HT1080 (cell line): ENCODE data around the gene DCTN3. TPM values are rescaled to one million over a fixed set of nuclear protein-coding genes. Genes with fewer than 3 reads are reported as not detected.

Experiments used
- DNase-seq: peaks from one replicate; pipeline ENCODE4 v3.0.0-alpha.2; 2015; ENCODE audit warnings: low read depth
- small RNA-seq: library from RNA; depleted of rRNA; stranded (forward); fragments of <200 nt; gene quantifications from one replicate; pipeline ENCODE3, GENCODE V24; 2014
- total RNA-seq: library from RNA; depleted of rRNA; stranded (reverse); fragments of >200 nt; shearing (Covaris generic); gene quantifications from 2 replicates; pipeline ENCODE4 v1.2.3, GENCODE V29; 2014; rRNA removed

Gene DCTN3
- total RNA-seq, 1 experiment from 2014 or later, result 105 TPM

- DNase-seq, result no peak
These were observed 45.1 kb downstream of the DCTN3 start for GRCh38 chr9:34575241-34575640.

DNA sequence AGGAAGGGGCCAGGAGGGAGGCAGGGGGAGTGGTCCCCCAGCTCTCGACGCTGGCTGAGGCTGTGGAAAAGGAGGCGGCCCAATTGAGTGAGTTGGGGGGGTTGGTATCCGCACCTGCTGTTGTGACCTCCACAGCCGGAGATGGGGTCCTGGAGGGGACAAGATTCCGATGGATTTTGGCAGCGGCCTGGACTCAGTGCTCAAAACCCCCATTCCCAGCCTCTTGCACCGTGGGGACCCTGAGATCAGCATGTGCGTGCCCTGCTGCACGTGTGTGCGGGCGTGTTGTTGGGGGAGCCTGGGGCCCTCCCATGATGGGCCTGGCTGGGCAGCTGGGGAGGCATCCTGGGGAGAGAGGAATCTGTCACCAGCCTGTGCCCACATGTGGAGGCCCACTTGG is 45.7 kb downstream of the DCTN3 start:
- DNase-seq, result no peak

GRCh38 chr9:34573599-34574325 is 46.5 kb downstream of the DCTN3 start:
- DNase-seq, result no peak

DNA sequence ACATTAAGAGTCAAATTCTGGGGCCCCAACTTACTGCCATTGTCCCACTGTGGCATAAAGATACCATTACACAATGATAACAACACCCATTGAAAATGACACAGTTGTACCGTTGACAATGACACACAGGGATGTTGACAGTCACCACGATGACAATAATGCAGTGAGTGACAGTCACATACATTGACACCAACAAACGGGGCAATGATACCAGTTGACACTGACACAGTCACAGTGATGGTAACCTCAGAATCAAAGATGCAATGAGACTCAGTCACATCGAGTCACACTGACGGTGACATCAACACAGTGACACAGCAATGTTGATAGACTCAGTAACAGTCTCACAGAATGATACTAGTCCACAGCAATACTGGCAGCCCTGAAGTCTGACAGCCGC is 47.7 kb downstream of the DCTN3 start:
- DNase-seq, result no peak

GRCh38 chr9:34572092-34572491 is 48.2 kb downstream of the DCTN3 start:
- no peak for DNase-seq

GRCh38 chr9:34571481-34571810 is 48.8 kb downstream of the DCTN3 start:
- no peak for DNase-seq

- DNase-seq, result no peak
These were observed 49.4 kb downstream of the DCTN3 start for GRCh38 chr9:34570809-34571480.

DNA sequence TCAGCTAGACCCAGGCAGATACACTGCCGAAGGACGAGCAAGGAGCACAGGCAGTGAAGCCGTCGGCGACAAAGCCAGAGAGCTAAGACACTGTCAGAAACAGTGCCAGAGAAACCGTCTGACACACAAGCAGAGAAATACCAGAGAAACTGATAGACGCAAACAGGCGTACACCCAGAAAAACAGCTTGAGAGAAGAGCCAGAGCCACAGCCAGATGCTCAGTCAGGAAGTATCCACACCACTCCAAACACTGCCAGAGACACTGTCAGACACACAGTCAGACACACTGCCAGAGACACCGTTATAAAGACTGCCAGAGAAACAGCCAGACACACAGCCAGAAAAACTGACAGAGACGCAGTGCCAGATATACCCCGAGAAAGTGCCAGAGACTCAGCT is 49.9 kb downstream of the DCTN3 start:
- no peak for DNase-seq

DNA sequence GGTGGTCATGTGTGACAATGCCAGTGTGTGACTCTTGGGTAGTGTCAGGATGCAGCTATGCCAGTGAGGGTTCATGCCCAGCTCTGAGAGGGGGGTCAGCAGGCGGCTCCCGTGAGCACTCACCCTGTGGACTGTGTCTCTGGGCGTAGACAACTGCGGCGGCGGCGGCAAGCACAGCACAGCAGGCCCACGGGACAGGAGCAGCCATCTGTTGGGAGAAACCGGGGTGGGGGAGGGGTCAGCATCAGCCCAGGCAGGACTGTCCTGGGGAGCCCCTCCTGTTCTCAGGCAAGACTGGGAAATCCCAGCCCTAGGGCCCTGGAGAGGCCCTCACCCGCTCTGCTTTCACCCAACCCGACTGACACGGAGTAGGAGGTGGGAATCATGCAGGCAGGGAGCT is 51.5 kb downstream of the DCTN3 start:
- no peak for DNase-seq

- no peak for DNase-seq
These were observed 52.2 kb downstream of the DCTN3 start for GRCh38 chr9:34568133-34568532.

- no peak for DNase-seq
These were observed 53.3 kb downstream of the DCTN3 start for GRCh38 chr9:34566972-34567371.

- no peak for DNase-seq
These were observed 54.0 kb downstream of the DCTN3 start for GRCh38 chr9:34566322-34566721.

GRCh38 chr9:34565856-34566255 is 54.4 kb downstream of the DCTN3 start:
- no peak for DNase-seq

DNA sequence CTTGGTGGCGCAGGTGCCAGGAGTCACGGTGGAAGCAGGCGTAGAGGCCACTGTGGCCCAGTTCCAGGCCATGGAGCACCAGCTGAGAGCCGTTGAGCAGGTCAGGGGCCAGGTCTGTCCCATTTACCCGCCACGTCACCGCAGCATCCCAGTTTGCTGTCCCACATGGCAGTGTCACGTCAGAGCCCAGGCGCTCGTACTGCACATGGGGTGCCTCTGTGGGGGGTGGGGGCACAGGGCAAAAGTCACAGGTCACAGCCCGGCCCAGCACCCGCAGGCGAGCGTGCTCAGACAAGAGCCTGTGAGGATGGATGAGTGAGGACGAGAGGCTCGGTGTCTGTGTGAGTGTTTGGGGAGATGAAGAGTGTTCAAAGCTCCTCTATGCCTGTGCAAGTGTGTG is 55.7 kb downstream of the DCTN3 start:
- DNase-seq, result no peak

Small RNA genes lying within 50 kb of the gene (small RNA-seq; reads per million reads assigned to genes)
- not detected for gene CCL27

Other genes starting within 250 kb of the DCTN3 start
- 3.1 and 3.5 TPM in 2 replicates for gene MYORG, start 243.6 kb downstream of the DCTN3 start, total RNA-seq
- 12.1 and 13.5 TPM in 2 replicates for gene FAM219A, start 161.9 kb downstream of the DCTN3 start, total RNA-seq
- not detected in 2 replicates for gene DNAI1, start 161.7 kb downstream of the DCTN3 start, total RNA-seq
- 5.0 TPM in 2 replicates for gene ENHO, start 97.5 kb downstream of the DCTN3 start, total RNA-seq
- not detected in 2 replicates for gene CNTFR, start 30.8 kb downstream of the DCTN3 start, total RNA-seq
- gene RPP25L, start 8.4 kb downstream of the DCTN3 start, total RNA-seq, result 30.3 and 43.1 TPM in 2 replicates
- not detected in 2 replicates for gene ARID3C, start 8.6 kb upstream of the DCTN3 start, total RNA-seq
- gene SIGMAR1, start 17.3 kb upstream of the DCTN3 start, total RNA-seq, result 142 and 178 TPM in 2 replicates
- 11.2 and 15.0 TPM in 2 replicates for gene GALT, start 26.2 kb upstream of the DCTN3 start, total RNA-seq
- gene IL11RA, start 31.7 kb upstream of the DCTN3 start, total RNA-seq, result 4.8 and 6.2 TPM in 2 replicates
- 0.26 TPM in 1 of 2 replicates, not detected in the other for gene CCL27, start 42.2 kb upstream of the DCTN3 start, total RNA-seq
- not detected in 2 replicates for gene CCL19, start 70.8 kb upstream of the DCTN3 start, total RNA-seq
- gene CCL21, start 89.6 kb upstream of the DCTN3 start, total RNA-seq, result not detected in 2 replicates